NCI-H748 treated with DMSO at 0.1 percent for 48 hours (cell line): ENCODE results near the gene SMNDC1.

ENCODE experiments used
- DNase-seq: peaks from one replicate; lab custom pipeline; 2025; lab: John Stamatoyannopoulos, UW

SMNDC1 gene

GRCh38 chr10:110327262-110327914 is 22.7 kb upstream of the SMNDC1 start:
- DNase-seq: no peak

- no peak for DNase-seq
These were observed 21.8 kb upstream of the SMNDC1 start for GRCh38 chr10:110326351-110327032.

DNA sequence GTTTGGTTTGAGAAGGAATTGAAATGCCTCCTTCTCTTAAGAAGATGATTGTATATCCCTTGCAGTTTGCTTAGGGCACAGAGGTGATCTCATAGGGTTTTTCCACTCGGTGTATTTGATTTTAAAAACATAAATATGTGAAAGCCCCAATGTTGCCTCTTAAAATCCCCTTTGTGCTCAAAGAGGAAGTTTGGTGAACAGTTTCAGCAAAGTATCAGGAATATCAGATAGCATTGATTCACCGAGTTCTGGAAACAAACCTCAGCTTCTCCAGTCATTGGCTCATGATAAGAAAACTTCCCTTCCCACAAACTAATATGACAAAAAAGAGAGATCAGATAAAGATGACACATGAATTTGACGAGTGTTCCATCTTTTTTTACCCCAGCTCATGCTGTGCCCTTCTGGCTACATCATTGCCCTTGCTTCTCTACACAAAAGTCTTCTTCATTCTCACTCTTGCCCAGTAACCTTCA is 20.1 kb upstream of the SMNDC1 start:
- no peak for DNase-seq

DNA sequence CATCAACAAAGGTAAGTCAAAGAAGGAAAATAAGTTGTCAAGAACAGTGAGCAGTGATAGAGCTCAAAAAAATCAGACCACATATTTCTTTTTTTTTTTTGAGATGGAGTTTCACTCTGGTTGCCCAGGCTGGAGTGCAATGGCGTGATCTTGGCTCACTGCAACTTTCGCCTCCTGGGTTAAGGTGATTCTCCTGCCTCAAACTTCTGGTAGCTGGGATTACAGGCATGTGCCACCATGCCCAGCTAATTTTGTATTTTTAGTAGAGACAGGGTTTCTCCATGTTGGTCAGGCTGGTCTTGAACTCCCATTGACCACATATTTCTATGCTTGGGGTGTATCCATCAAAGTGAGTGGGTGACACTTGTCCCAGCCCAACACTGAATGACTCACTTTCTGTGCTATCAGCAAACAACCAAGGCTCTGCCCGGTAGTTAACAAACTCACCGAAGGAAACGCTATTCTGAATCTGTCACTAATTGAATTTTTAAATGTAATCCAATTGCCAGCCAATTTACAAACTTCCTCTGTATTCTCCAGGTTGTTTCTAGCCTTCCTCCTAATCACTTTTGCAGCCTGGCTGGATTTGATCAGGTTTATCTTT is 19.6 kb upstream of the SMNDC1 start:
- no peak for DNase-seq

DNA sequence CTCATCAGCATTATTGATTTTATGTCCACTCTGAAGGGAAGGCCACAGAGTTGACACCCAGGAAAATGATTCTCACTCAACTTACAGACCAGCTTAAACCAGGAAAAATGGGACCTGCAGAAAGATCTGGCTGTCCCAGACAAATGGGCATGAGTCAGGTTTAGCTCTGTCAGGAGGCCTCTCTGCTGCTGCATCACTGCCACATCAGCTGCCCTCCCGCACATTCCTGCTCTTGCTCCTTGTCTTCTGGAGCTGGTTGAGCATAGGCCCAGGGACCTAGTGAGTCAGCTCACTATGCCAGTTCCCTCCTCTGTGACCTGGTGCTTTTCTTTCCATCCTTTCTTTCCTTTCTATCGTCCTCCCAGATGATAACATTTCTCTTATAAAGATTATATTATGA is 18.8 kb upstream of the SMNDC1 start:
- DNase-seq: no peak

- no peak for DNase-seq
These were observed 17.3 kb upstream of the SMNDC1 start for GRCh38 chr10:110321869-110322620.

DNA sequence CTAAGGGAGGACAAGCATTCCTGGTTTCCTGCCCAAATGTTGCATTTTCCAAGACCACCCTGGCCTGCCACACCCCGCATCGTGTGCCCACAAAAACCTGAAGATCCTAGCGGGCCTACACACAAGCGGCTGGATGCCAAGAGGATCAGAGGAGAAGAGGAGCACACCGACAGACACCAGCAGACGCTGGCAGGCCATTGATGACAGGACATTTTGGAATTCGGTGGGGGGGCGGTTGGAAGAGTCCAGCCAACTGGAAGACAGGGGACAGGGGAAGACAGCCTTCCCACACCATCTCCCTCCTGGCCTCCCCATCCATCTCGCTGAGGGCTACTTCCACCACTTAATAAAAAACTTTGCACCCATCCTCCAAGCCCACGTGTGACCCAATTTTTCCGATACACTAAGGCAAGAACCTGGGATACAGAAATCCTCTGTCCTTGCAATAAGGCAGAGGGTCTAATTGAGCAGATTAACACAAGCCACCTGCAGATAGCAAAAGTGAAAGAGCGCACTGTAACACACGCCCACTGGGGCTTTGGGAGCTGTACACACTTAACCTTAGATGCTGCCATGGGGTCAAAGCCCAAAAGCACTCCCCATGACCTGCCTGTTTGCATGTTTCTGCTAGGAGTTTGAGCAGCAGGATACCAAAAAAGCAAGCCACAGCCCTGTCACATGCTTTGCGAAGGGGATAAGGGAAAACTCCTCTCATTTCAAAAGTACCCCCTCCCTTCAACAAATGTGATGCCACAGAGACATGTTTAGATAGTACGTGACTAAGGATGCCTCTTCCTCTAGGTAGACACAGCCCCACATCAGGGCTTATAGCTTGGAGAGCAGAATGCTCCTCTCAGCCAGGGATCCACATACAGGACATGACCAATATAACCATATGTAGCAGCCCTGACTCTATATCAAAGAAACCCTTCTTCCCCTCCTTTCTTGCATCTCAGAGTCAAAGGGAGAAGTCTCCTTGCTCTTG is 13.4 kb upstream of the SMNDC1 start:
- no peak for DNase-seq

GRCh38 chr10:110313674-110314073 is 9.0 kb upstream of the SMNDC1 start:
- DNase-seq: no peak

- no peak for DNase-seq
These were observed 7.5 kb upstream of the SMNDC1 start for GRCh38 chr10:110312206-110312605.

DNA sequence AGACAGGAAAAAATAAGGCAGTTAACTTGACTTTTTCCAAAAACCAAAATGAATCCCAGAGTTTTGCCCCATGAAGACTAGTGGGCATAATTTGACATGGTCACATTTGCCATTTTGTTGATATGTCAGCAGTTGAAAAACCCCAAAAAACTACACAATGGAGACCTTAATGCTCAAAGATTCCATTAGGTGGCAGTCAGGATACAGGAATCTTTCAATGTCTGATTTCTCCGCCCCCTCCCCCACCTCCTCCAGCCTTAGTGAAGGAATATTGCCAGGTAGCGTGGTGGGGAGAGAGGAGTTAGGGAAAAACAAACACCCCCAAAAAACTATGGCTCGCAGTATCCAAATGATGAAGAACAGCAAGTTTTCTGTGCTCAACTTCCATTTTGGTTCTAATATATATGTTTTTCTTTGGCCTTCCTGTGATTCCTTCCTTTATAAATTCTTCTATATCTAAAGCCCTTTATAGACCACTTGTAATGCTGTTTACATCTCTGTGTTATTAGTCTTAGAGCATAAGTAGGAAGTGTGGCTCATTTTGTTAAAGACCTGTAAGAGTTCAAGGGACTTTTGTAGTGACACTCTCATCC is 6.7 kb upstream of the SMNDC1 start:
- peak; percentile 9 for DNase-seq

DNA sequence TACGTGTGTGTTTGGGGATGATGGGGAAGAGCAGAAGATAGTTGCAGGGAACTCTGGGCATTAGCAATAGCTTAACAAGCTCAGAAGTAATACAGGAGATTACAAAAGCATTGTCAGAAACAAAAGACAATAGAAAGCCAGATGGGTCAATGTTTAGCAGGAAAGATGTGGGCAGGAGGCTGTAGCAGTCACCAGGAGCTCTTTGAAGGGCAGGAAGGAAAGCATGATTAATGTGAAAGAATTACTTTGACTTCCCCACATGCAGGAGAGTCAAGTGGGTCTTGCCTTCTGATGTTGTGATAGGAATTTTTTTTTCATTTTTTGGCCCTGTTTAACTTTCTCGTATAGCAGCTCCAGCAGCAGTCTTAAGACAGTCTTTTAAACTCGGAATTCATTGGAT is 6.0 kb upstream of the SMNDC1 start:
- DNase-seq: no peak

DNA sequence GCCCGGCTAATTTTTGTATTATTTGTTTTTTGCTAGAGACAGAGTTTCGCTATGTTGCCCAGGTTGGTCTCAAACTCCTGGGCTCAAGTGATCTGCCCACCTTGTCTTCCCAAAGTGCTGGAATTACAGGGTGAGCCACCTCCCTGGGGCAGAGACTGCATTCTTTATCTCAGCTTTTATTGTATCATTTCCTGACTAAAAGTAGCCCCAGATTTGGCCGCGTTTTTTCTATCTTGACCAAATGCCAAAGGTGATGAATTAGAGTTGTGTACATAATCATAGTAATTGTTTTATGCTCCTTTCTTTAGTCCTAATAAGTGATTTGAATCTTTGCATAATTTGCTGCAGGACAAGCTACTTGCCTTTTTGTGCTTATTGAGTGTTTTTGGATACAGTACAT is 3.1 kb upstream of the SMNDC1 start:
- no peak for DNase-seq

GRCh38 chr10:110306452-110306768 is 1.7 kb upstream of the SMNDC1 start:
- no peak for DNase-seq

DNA sequence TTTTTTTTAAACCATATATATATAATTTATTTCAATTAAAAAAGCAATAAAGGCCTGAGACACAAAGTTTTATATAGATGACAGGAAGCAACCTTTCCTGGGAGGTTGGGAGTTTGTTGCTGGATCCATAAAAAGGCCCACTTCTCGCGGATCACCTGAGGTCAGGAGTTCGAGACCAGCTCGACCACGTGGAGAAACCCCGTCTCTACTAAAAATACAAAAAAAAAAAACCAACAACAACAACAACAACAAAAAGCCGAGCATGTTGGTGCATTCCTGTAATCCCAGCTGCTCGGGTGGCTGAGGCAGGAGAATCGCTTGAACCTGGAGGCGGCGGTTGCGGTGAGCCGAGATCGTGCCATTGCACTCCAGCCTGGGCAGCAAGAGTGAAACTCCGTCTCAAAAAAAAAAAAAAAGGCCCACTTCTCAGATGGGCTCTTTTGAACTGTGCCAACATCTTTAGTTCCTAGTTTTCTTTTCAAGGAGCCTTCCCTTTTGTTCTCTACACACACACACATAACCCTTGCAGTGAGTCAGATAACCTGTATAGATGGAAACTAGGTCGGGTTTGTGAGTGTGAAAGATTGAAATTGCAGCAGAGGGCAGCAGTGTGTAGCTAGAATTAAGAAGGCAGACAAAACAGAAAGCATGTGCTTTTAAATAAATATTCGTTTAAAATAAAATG is 1.2 kb upstream of the SMNDC1 start:
- peak; percentile 44 for DNase-seq

GRCh38 chr10:110304394-110304779 is 333 bp downstream of the SMNDC1 start:
- no peak for DNase-seq

DNA sequence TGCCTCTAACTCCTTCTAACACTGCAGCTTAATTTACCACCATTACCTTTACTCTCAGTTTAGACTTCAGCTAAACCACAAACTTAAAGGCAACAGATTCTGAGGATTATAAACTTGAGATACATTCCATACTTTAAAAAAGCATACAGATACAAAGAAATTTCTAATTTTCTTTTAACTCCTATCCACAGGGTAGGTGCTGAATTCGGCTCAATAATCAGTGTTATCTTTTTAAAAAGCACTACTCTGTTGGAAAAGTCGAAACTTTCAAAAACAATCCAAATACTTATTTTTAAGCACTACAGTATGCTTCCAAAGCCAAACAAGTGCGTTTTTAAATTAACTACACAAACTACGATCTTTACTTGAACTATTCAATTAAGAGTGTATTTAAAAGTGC is 1.0 kb downstream of the SMNDC1 start:
- DNase-seq: no peak

DNA sequence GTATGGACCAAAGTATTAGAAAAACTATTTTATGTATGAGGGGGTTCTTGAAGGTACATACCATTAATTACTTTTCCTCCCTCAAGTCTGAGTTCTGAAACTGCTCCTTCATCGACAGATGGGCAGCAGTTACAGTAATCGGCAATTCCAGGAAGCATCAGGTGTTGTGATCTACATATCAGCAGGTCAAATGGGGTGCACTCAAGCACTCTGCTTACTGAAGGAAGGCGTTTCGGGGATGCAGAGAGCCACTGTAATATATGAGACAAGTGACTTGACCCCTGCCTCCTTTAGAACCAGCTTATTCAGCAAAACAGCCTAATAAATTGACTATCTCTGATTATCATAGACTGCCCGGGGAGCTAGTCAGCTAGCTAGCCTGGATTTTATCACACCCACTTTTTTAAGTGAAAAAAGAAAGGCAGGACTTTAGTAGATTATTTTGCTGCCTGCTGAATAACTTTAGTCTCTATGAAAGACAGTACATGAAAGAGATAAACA is 4.2 kb downstream of the SMNDC1 start:
- DNase-seq: no peak

DNA sequence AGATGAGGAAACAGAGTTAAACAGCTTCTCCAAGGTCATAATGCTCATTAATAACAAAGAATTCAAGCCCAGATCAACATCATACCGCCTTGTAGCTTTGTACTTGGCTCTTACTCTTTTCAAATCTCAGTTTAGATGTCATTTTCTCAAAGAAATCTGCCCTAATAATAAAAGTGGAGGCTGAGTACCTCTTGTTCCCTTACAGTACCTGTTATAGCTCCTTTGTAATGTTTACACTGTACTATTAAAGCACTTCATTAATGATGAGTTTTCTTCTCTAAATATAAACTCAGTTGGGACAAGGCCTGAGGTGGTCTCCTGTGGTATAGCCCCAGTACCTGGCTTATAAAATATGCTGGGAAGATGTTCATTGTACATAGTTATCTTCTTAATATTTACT is 7.8 kb downstream of the SMNDC1 start:
- DNase-seq: no peak

DNA sequence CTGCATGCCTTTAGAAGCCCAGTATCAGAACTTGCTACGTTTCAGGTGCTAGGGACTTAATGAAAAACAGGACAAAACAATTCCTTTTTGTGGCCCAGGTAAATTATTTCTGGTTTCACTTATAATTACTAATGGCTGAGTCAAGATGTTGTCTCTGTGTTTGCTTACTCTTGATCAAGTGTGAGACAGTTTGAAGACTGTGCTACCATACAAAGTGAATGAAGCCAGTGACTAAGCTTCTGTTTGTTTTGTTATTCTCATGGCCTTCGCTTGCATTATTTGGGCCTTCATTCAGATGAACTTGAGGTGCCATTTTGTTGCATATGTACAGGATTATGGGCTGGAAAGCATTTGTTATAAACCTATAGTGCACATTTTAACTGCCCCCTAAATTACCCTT is 17.9 kb downstream of the SMNDC1 start:
- DNase-seq: no peak

GRCh38 chr10:110285501-110285900 is 19.2 kb downstream of the SMNDC1 start:
- no peak for DNase-seq

- no peak for DNase-seq
These were observed 20.5 kb downstream of the SMNDC1 start for GRCh38 chr10:110284262-110284661.
